Measurements from ENCODE around the gene C10orf67.
"Not testable (repeated sequence)": the region's sequence is repeated elsewhere in the genome, so short reads cannot be mapped to it uniquely, and the experiment has no call there.

The C10orf67 gene

GRCh38 chr10:23319835-23320234, 24.8 kb downstream of the C10orf67 start:
- DNase-seq = no peak

- DNase-seq = no peak
Measured at GRCh38 chr10:23318359-23318758, 26.2 kb downstream of the C10orf67 start.

- DNase-seq = no peak
Measured at GRCh38 chr10:23317416-23317815, 27.2 kb downstream of the C10orf67 start.

GRCh38 chr10:23316406-23316805, 28.2 kb downstream of the C10orf67 start:
- DNase-seq = no peak

GRCh38 chr10:23315966-23316365, 28.6 kb downstream of the C10orf67 start:
- DNase-seq = no peak

GRCh38 chr10:23314835-23315239, 29.8 kb downstream of the C10orf67 start:
- peak; percentile 67 for DNase-seq

- no peak for DNase-seq
Measured at GRCh38 chr10:23311034-23311433, 33.6 kb downstream of the C10orf67 start.

- DNase-seq = no peak
Measured at GRCh38 chr10:23310404-23310803, 34.2 kb downstream of the C10orf67 start.

GRCh38 chr10:23299961-23300360, 44.6 kb downstream of the C10orf67 start:
- DNase-seq = not testable (repeated sequence)

GRCh38 chr10:23294638-23295247, 49.9 kb downstream of the C10orf67 start:
- no peak for DNase-seq

- no peak for DNase-seq
Measured at GRCh38 chr10:23293973-23294590, 50.5 kb downstream of the C10orf67 start.

- peak; percentile 23 for DNase-seq
Measured at GRCh38 chr10:23293145-23293724, 51.4 kb downstream of the C10orf67 start.

- no peak for DNase-seq
Measured at GRCh38 chr10:23291551-23292334, 52.9 kb downstream of the C10orf67 start.

GRCh38 chr10:23284674-23285335, 59.8 kb downstream of the C10orf67 start:
- no peak for DNase-seq

GRCh38 chr10:23284155-23284554, 60.4 kb downstream of the C10orf67 start:
- no peak for DNase-seq

- DNase-seq = no peak
Measured at GRCh38 chr10:23283680-23284079, 60.9 kb downstream of the C10orf67 start.

- no peak for DNase-seq
Measured at GRCh38 chr10:23281044-23281433, 63.6 kb downstream of the C10orf67 start.

- DNase-seq = no peak
Measured at GRCh38 chr10:23280419-23281043, 64.1 kb downstream of the C10orf67 start.

GRCh38 chr10:23275355-23275754, 69.2 kb downstream of the C10orf67 start:
- DNase-seq = no peak

- not testable (repeated sequence) for DNase-seq
Measured at GRCh38 chr10:23274179-23274578, 70.4 kb downstream of the C10orf67 start.

- DNase-seq = no peak
Measured at GRCh38 chr10:23270531-23270930, 74.1 kb downstream of the C10orf67 start.

GRCh38 chr10:23263441-23264164, 81.0 kb downstream of the C10orf67 start:
- no peak for DNase-seq

Data from MV-4-11 (cell line).